Measurements from ENCODE around the gene TMEM165. TPM values are rescaled to one million over a fixed set of nuclear protein-coding genes. Genes with fewer than 3 reads are reported as not detected.

Gene TMEM165
- total RNA-seq, 6 experiments from 2014 or later, result 93.9 to 111 (median 96.2) TPM

DNA sequence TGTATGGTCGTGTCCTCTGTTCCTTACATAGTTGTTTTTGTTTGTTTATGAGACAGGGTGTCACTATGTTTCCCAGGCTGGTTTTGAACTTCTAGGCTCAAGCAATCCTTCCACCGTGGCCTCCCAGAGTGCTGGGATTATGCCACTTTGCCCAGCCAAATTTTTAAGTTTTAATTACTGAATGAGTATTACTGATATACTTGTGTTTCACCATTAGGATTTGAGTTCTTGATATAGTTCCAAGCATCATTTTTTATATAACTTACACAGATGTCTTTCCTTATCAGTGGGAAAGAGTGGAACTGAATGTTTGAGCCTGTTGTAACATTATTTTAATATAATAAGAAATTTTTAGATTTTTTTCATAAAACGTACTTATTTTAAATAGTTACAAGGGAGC lies 20.4 kb downstream of the TMEM165 start:
- TF ChIP-seq, protein P1, sequence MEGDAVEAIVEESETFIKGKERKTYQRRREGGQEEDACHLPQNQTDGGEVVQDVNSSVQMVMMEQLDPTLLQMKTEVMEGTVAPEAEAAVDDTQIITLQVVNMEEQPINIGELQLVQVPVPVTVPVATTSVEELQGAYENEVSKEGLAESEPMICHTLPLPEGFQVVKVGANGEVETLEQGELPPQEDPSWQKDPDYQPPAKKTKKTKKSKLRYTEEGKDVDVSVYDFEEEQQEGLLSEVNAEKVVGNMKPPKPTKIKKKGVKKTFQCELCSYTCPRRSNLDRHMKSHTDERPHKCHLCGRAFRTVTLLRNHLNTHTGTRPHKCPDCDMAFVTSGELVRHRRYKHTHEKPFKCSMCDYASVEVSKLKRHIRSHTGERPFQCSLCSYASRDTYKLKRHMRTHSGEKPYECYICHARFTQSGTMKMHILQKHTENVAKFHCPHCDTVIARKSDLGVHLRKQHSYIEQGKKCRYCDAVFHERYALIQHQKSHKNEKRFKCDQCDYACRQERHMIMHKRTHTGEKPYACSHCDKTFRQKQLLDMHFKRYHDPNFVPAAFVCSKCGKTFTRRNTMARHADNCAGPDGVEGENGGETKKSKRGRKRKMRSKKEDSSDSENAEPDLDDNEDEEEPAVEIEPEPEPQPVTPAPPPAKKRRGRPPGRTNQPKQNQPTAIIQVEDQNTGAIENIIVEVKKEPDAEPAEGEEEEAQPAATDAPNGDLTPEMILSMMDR (IDR thresholded peaks at IDR 0.05), result no peak
- Mint-ChIP-seq H3K4me1 (ENCODE audit: low read depth) (no peaks in the 10 kb centered on the region), H3K27ac (no peak overlapping the region), H3K4me3 (no peak overlapping the region), H3K9me3 (no peaks in the 10 kb centered on the region), H3K36me3 (ENCODE audit: low read depth) (peaks cover 18% of the 10 kb centered on the region), H3K27me3 (ENCODE audit: insufficient read depth) (no peaks in the 10 kb centered on the region)
- DNase-seq, result no peak

DNA sequence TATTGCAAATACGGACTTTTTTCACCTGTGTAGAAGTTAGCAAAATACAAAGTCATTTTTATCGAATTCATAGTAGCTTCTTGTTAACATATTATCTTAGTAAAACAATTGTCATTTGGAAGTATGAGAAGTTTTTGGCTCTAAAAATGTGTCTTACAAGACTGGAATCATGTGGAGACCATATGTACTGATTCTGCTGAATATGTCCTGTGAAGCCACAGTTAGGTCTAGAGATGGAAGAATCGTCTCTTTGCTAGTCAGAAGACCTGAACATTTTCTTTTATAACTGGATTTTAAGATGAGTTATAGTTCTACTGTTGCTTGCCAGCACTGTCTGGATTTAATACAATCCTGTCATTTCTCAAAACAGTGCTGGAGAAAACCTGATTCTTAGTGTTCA lies 29.0 kb downstream of the TMEM165 start:
- Mint-ChIP-seq H3K4me1 (ENCODE audit: low read depth) (no peaks in the 10 kb centered on the region), H3K4me3 (no peak overlapping the region), H3K9me3 (no peaks in the 10 kb centered on the region), H3K27me3 (ENCODE audit: insufficient read depth) (no peaks in the 10 kb centered on the region; the same call in 1 of the 2 replicates), H3K36me3 (ENCODE audit: low read depth) (peaks cover 45% of the 10 kb centered on the region), H3K27ac (no peak overlapping the region)
- TF ChIP-seq, protein P1 (IDR thresholded peaks at IDR 0.05), result no peak
- no peak for DNase-seq

DNA sequence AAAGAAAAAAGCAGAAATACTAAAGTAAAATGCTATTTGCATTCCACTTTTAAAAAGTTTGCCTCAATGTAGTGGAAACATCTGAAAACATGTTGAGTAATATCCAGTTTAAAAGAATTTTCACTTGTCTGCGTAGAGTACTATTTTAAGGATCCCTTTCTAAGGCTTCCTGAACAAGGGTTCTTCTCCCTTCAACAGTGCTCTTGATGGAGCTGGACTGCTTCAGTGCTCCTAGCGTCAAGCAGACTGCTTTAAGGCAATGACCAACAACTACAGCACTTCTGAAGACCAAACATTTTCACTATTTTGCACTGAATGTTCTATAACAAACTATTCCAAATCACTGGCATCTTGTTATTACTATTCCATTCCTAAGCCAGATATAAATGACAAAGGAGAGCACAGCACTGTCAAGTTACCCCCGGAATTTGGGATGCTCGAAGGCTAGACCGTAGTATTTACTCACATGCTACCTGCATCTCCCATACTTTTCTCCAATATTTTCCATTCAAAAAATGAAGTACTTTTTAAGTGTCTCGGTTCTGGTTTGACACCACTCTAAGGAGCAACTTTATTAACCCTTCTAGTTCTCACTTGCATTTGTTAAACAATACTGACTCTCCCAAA lies 36.1 kb downstream of the TMEM165 start:
- no peak overlapping the region for H3K4me3 Mint-ChIP-seq
- peaks cover 2% of the 10 kb centered on the region; the same call in 1 of the 2 replicates for H3K27me3 Mint-ChIP-seq (ENCODE audit: insufficient read depth)
- DNase-seq, result no peak
- no peak overlapping the region for H3K27ac Mint-ChIP-seq
- no peaks in the 10 kb centered on the region for H3K9me3 Mint-ChIP-seq
- TF ChIP-seq, protein P1 (IDR thresholded peaks at IDR 0.05), result no peak
- H3K4me1 Mint-ChIP-seq (ENCODE audit: low read depth), result peaks cover 13% of the 10 kb centered on the region
- H3K36me3 Mint-ChIP-seq (ENCODE audit: low read depth), result peaks cover 15% of the 10 kb centered on the region

DNA sequence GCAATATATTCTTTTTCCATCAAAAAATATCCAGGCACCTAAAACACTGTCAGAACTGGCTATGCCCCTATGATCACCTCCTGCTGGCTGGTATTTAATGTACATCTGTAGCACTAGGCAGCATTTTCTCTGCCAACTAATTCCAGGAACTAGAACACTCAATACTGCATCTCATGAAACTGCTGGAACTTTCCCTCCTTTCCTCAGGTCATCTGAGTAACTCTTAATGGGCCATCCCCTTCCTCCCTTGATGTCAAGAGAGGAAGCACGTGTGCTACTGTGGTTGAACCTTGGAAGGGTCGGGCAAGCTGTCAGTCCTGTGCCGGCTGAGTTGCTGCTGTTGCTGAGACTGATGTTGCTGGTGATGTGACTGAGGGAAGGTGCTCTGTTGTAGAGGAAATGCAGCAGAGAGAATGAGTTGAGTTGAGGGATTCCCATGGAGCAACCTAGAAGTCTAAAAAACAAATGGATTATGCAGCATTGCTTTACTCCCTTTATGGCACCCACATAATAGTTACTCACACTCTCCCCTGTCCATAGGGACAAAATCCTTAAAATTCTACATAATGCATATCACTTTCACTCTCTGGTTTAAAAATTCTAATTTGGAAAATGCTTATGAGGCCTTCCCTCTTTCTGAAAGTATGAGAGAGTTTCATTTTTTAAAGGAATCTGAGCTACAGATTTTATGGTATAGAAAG lies 39.5 kb downstream of the TMEM165 start:
- Mint-ChIP-seq H3K4me1 (ENCODE audit: low read depth) (peaks cover 32% of the 10 kb centered on the region), H3K9me3 (no peaks in the 10 kb centered on the region), H3K36me3 (ENCODE audit: low read depth) (peaks cover 19% of the 10 kb centered on the region), H3K27me3 (ENCODE audit: insufficient read depth) (peaks cover 2% of the 10 kb centered on the region; the same call in 1 of the 2 replicates), H3K27ac (peak overlapping the region; percentile 49; the same call in 1 of the 2 replicates), H3K4me3 (no peak overlapping the region)
- peak; percentile 47 for DNase-seq
- TF ChIP-seq, protein P1 (IDR thresholded peaks at IDR 0.05), result peak; percentile 71

DNA sequence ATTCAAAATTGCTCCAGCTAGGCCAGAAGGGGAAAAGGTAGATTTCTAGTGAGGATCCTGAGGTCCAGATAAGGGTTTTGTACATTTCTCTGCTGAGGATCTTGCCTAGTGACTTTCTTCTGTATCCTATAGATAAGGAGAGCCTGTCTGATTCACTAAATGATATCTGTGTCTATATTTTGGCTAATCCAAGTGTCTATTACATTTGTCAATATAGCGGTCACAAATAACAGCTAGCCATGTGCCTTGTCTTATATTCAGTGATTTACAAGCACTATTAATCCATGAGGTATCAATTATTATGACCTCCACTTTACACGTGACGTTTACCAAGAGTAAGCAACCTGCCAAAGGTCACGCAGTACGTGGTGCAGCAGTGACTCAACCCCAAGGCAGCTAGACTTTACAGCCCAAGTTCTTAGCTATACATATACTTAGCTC lies 41.6 kb downstream of the TMEM165 start:
- no peak overlapping the region for H3K4me3 Mint-ChIP-seq
- peaks cover 2% of the 10 kb centered on the region; the same call in 1 of the 2 replicates for H3K27me3 Mint-ChIP-seq (ENCODE audit: insufficient read depth)
- H3K9me3 Mint-ChIP-seq, result no peaks in the 10 kb centered on the region
- peaks cover 37% of the 10 kb centered on the region for H3K4me1 Mint-ChIP-seq (ENCODE audit: low read depth)
- TF ChIP-seq, protein P1 (IDR thresholded peaks at IDR 0.05), result no peak
- H3K27ac Mint-ChIP-seq, result no peak overlapping the region
- peaks cover 33% of the 10 kb centered on the region for H3K36me3 Mint-ChIP-seq (ENCODE audit: low read depth)
- DNase-seq, result peak; percentile 20

All from HFFc6 (cell line).